Measurements from ENCODE around the gene HYAL1. TPM values are rescaled to one million over a fixed set of nuclear protein-coding genes. Genes with fewer than 3 reads are reported as not detected.

The HYAL1 gene
- total RNA-seq, 1 donor from 2014 or later = 52.2 TPM

GRCh38 chr3:50342813-50343633 lies 39.6 kb upstream of the HYAL1 start:
- no peak overlapping the region for H3K27ac ChIP-seq (replicated peaks)

GRCh38 chr3:50341996-50342650 lies 38.7 kb upstream of the HYAL1 start:
- Histone ChIP-seq H3K36me3 (no peaks in the 10 kb centered on the region), H3K9me3 (replicated peaks) (no peaks in the 10 kb centered on the region), H3K27ac (replicated peaks) (no peak overlapping the region), H3K4me1 (peaks cover 55% of the 10 kb centered on the region), H3K27me3 (ENCODE audit: low read depth) (peaks cover 15% of the 10 kb centered on the region), H3K4me3 (no peak overlapping the region)
- intact Hi-C loops (cut with micrococcal nuclease) = no loop called here
- no peak for DNase-seq
- TF ChIP-seq, protein P1, sequence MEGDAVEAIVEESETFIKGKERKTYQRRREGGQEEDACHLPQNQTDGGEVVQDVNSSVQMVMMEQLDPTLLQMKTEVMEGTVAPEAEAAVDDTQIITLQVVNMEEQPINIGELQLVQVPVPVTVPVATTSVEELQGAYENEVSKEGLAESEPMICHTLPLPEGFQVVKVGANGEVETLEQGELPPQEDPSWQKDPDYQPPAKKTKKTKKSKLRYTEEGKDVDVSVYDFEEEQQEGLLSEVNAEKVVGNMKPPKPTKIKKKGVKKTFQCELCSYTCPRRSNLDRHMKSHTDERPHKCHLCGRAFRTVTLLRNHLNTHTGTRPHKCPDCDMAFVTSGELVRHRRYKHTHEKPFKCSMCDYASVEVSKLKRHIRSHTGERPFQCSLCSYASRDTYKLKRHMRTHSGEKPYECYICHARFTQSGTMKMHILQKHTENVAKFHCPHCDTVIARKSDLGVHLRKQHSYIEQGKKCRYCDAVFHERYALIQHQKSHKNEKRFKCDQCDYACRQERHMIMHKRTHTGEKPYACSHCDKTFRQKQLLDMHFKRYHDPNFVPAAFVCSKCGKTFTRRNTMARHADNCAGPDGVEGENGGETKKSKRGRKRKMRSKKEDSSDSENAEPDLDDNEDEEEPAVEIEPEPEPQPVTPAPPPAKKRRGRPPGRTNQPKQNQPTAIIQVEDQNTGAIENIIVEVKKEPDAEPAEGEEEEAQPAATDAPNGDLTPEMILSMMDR (IDR thresholded peaks at IDR 0.05; ENCODE audit: borderline replicate concordance) = no peak

More at GRCh38 chr3:50342813-50343633, 39.6 kb upstream of the HYAL1 start:
- DNase-seq = no peak
- Histone ChIP-seq H3K36me3 (peaks cover 7% of the 10 kb centered on the region), H3K9me3 (replicated peaks) (no peaks in the 10 kb centered on the region), H3K4me3 (no peak overlapping the region), H3K4me1 (peaks cover 54% of the 10 kb centered on the region), H3K27me3 (ENCODE audit: low read depth) (peaks cover 15% of the 10 kb centered on the region)
- TF ChIP-seq, protein P1 (IDR thresholded peaks at IDR 0.05; ENCODE audit: borderline replicate concordance) = no peak
- intact Hi-C loops (cut with micrococcal nuclease) = no loop called here

DNA sequence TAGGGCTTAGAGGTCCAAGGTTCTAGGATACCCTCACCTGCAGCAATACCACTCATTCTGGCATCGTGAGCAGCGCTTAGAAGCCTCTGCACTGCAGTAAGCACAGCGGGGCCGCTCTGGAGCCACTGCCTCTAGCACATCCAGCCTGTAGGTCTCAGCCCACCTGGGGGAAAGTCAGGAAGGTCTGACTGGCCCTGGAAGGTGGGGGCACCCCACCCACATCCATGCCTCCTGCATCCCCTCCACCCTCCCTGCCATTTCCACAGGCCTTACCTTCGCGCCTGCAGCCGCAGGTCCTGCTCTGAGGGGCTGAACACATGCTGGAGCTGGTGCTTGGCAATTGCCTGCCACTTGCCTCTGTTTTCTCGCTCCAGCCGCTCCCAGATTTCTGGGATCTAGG lies 38.2 kb upstream of the HYAL1 start:
- peaks cover 15% of the 10 kb centered on the region for H3K27me3 ChIP-seq (ENCODE audit: low read depth)
- intact Hi-C loops (cut with micrococcal nuclease) = no loop called here
- TF ChIP-seq, protein P1 (IDR thresholded peaks at IDR 0.05; ENCODE audit: borderline replicate concordance) = no peak
- H3K36me3 ChIP-seq = no peaks in the 10 kb centered on the region
- peak overlapping the region; percentile 95 for H3K27ac ChIP-seq (replicated peaks)
- no peaks in the 10 kb centered on the region for H3K9me3 ChIP-seq (replicated peaks)
- DNase-seq = no peak
- H3K4me3 ChIP-seq = peak overlapping the region; percentile 97
- H3K4me1 ChIP-seq = peaks cover 60% of the 10 kb centered on the region

DNA sequence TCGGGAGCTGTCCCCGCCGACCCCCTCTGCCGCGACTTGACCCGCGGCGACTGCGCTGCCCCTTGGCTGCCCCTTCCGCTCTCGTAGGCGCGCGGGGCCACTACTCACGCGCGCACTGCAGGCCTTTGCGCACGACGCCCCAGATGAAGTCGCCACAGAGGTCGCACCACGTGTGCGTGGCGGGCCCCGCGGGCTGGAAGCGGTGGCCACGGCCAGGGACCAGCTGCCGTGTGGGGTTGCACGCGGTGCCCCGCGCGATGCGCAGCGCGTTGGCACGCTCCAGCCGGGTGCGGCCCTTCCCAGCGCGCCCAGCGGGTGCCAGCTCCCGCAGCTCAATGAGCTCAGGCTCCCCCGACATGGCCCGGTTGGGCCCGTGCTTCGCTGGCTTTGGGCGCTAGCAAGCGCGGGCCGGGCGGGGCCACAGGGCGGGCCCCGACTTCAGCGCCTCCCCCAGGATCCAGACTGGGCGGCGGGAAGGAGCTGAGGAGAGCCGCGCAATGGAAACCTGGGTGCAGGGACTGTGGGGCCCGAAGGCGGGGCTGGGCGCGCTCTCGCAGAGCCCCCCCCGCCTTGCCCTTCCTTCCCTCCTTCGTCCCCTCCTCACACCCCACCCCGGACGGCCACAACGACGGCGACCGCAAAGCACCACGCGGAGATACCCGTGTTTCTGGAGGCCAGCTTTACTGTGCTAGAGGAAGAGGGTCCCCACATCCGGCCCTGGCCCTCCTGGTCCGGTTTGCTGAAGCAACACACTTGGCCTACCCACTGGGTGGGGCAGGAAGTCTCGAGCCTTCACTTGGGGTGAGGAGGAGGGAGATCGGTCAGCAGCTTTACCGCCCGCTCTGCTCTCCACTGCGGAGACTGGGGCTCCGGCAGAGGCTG lies 37.3 kb upstream of the HYAL1 start, which contains the start of gene RASSF1:
TSS of gene RASSF1 (minus strand) at position 389 of the 882 bp plus-strand sequence. CDS start at position 358, 31 bp downstream.
- peak; percentile 82 for DNase-seq
- TF ChIP-seq, protein P1 (IDR thresholded peaks at IDR 0.05; ENCODE audit: borderline replicate concordance) = no peak
- peak within 1 kb of the TSS; percentile 95 for H3K27ac ChIP-seq (replicated peaks)
- H3K36me3 ChIP-seq = no peaks in the 10 kb centered on the region
- intact Hi-C loops (cut with micrococcal nuclease) = no loop called here
- H3K4me1 ChIP-seq = peaks cover 64% of the 10 kb centered on the region
- H3K4me3 ChIP-seq = peak within 1 kb of the TSS; percentile 97
- no peaks in the 10 kb centered on the region for H3K9me3 ChIP-seq (replicated peaks)
- H3K27me3 ChIP-seq (ENCODE audit: low read depth) = peaks cover 15% of the 10 kb centered on the region

- Histone ChIP-seq H3K9me3 (replicated peaks) (no peaks in the 10 kb centered on the region), H3K36me3 (no peaks in the 10 kb centered on the region), H3K27me3 (ENCODE audit: low read depth) (peaks cover 15% of the 10 kb centered on the region), H3K4me1 (peaks cover 64% of the 10 kb centered on the region), H3K4me3 (peak overlapping the region; percentile 97), H3K27ac (replicated peaks) (peak overlapping the region; percentile 95)
- intact Hi-C loops (cut with micrococcal nuclease) = no loop called here
- DNase-seq = no peak
- TF ChIP-seq, protein P1 (IDR thresholded peaks at IDR 0.05; ENCODE audit: borderline replicate concordance) = no peak
Observed at GRCh38 chr3:50340147-50340447, 36.7 kb upstream of the HYAL1 start.
